GM21360 (cell line): Measurements from ENCODE around the gene KIAA0040.
A peak's percentile ranks its signal among the peaks of the same experiment; 100 is the strongest.

ENCODE experiments used
- ATAC-seq: cut with Tn5 transposase; IDR thresholded peaks from one replicate; pipeline ENCODE4 v1.9.1; 2021; ENCODE audit warnings: mild to moderate bottlenecking, moderate library complexity; ENCODE audit not compliant: unreplicated experiment

The KIAA0040 gene

GRCh38 chr1:175192630-175193526 lies at the start of gene KIAA0040:
TSS of gene KIAA0040 (minus strand) at chr1:175192776. CDS start at chr1:175161013, 31,763 bp downstream.
- ATAC-seq, result peak; percentile 37

GRCh38 chr1:175237389-175237788 lies 44.8 kb upstream of the KIAA0040 start:
- peak; percentile 52 for ATAC-seq

GRCh38 chr1:175234639-175235038 lies 42.1 kb upstream of the KIAA0040 start:
- no peak for ATAC-seq

GRCh38 chr1:175232335-175232734 lies 39.8 kb upstream of the KIAA0040 start:
- ATAC-seq, result no peak

GRCh38 chr1:175225805-175226129 lies 33.2 kb upstream of the KIAA0040 start:
- peak; percentile 11 for ATAC-seq

GRCh38 chr1:175222296-175222938 lies 29.8 kb upstream of the KIAA0040 start:
- ATAC-seq, result no peak

GRCh38 chr1:175221557-175222175 lies 29.1 kb upstream of the KIAA0040 start:
- no peak for ATAC-seq

- no peak for ATAC-seq
Measured at GRCh38 chr1:175220853-175221556, 28.4 kb upstream of the KIAA0040 start.

GRCh38 chr1:175219774-175220173 lies 27.2 kb upstream of the KIAA0040 start:
- ATAC-seq, result no peak

GRCh38 chr1:175218786-175219434 lies 26.3 kb upstream of the KIAA0040 start:
- ATAC-seq, result no peak

- no peak for ATAC-seq
Measured at GRCh38 chr1:175217721-175218531, 25.4 kb upstream of the KIAA0040 start.

- ATAC-seq, result no peak
Measured at GRCh38 chr1:175216444-175216843, 23.9 kb upstream of the KIAA0040 start.

GRCh38 chr1:175211656-175212055 lies 19.1 kb upstream of the KIAA0040 start:
- ATAC-seq, result no peak

- ATAC-seq, result no peak
Measured at GRCh38 chr1:175210744-175211143, 18.2 kb upstream of the KIAA0040 start.

- ATAC-seq, result peak; percentile 42
Measured at GRCh38 chr1:175209493-175209921, 16.9 kb upstream of the KIAA0040 start.

GRCh38 chr1:175208773-175209492 lies 16.4 kb upstream of the KIAA0040 start:
- peak; percentile 45 for ATAC-seq

- ATAC-seq, result no peak
Measured at GRCh38 chr1:175207971-175208370, 15.4 kb upstream of the KIAA0040 start.

GRCh38 chr1:175206687-175207086 lies 14.1 kb upstream of the KIAA0040 start:
- ATAC-seq, result no peak

- peak; percentile 89 for ATAC-seq
Measured at GRCh38 chr1:175204330-175204729, 11.8 kb upstream of the KIAA0040 start.
